HEK293T (cell line): Measurements from ENCODE around the gene CNGB1.
A peak's percentile ranks its signal among the peaks of the same experiment; 100 is the strongest.
"Not testable (repeated sequence)": the region's sequence is repeated elsewhere in the genome, so short reads cannot be mapped to it uniquely, and the experiment has no call there.

Source experiments
- CTCF ChIA-PET: fragments of 350-600 bp; formaldehyde crosslinking; extraction: SDS; loops from one replicate; lab custom pipeline; 2021; ENCODE audit warnings: antibody characterized with exemption, inconsistent platforms; lab: Yijun Ruan, JAX
- POLR2A ChIA-PET: fragments of 350-600 bp; formaldehyde crosslinking; extraction: SDS; loops from one replicate; lab custom pipeline; 2020; ENCODE audit warnings: antibody characterized with exemption, inconsistent platforms; lab: Yijun Ruan, JAX
- DNase-seq: peaks from one replicate; pipeline ENCODE4 v3.0.0; 2012; ENCODE audit warnings: mixed read lengths; ENCODE audit errors: extremely low spot score
- ARNT ChIP-seq: fragments of 450-650 bp; IDR thresholded peaks from 2 replicates; pipeline ENCODE4 v1.6.1; 2017; ENCODE audit warnings: mild to moderate bottlenecking
- BHLHE40 ChIP-seq: fragments of 450-650 bp; IDR thresholded peaks from 2 replicates; pipeline ENCODE4 v1.6.1; 2016; ENCODE audit warnings: mild to moderate bottlenecking, moderate library complexity, borderline replicate concordance
- CTBP1 ChIP-seq: fragments of 450-650 bp; IDR thresholded peaks from 2 replicates; pipeline ENCODE4 v1.6.1; 2016; ENCODE audit warnings: borderline replicate concordance
- ELF4 ChIP-seq: fragments of 450-650 bp; IDR thresholded peaks from 2 replicates; pipeline ENCODE4 v1.6.1; 2017; ENCODE audit warnings: antibody characterized with exemption
- FOXA1 ChIP-seq: fragments of 450-650 bp; IDR thresholded peaks from 2 replicates; pipeline ENCODE4 v1.6.1; 2016; ENCODE audit warnings: mild to moderate bottlenecking
- FOXK2 ChIP-seq: fragments of 450-650 bp; IDR thresholded peaks from 2 replicates; pipeline ENCODE4 v1.6.1; 2016; ENCODE audit warnings: mild to moderate bottlenecking
- FOXM1 ChIP-seq: fragments of 450-650 bp; IDR thresholded peaks from 2 replicates; pipeline ENCODE4 v1.6.1; 2017; ENCODE audit warnings: mild to moderate bottlenecking, borderline replicate concordance
- HDGF ChIP-seq: fragments of 450-650 bp; IDR thresholded peaks from 2 replicates; pipeline ENCODE4 v1.6.1; 2017; ENCODE audit warnings: antibody characterized with exemption, borderline replicate concordance
- L3MBTL2 ChIP-seq: fragments of 450-650 bp; conservative IDR thresholded peaks from 2 replicates; pipeline ENCODE4 v1.6.1; 2016; ENCODE audit warnings: mild to moderate bottlenecking
- LEF1 ChIP-seq: fragments of 450-650 bp; IDR thresholded peaks from 2 replicates; pipeline ENCODE4 v1.6.1; 2017; ENCODE audit warnings: mild to moderate bottlenecking, borderline replicate concordance
- NFRKB ChIP-seq: fragments of 450-650 bp; IDR thresholded peaks from 2 replicates; pipeline ENCODE4 v1.6.1; 2016; ENCODE audit warnings: mild to moderate bottlenecking, moderate library complexity
- PKNOX1 ChIP-seq: fragments of 450-650 bp; IDR thresholded peaks from 2 replicates; pipeline ENCODE4 v1.6.1; 2016
- SP1 ChIP-seq: fragments of 450-650 bp; IDR thresholded peaks from 2 replicates; pipeline ENCODE4 v1.6.1; 2017
- SUZ12 ChIP-seq: fragments of 450-650 bp; IDR thresholded peaks from 2 replicates; pipeline ENCODE4 v1.6.1; 2016; ENCODE audit warnings: mild to moderate bottlenecking
- TARDBP ChIP-seq: fragments of 450-650 bp; IDR thresholded peaks from 2 replicates; pipeline ENCODE4 v1.6.1; 2016
- ZNF384 ChIP-seq: fragments of 450-650 bp; IDR thresholded peaks from 2 replicates; pipeline ENCODE4 v1.6.1; 2016

CNGB1 gene

DNA sequence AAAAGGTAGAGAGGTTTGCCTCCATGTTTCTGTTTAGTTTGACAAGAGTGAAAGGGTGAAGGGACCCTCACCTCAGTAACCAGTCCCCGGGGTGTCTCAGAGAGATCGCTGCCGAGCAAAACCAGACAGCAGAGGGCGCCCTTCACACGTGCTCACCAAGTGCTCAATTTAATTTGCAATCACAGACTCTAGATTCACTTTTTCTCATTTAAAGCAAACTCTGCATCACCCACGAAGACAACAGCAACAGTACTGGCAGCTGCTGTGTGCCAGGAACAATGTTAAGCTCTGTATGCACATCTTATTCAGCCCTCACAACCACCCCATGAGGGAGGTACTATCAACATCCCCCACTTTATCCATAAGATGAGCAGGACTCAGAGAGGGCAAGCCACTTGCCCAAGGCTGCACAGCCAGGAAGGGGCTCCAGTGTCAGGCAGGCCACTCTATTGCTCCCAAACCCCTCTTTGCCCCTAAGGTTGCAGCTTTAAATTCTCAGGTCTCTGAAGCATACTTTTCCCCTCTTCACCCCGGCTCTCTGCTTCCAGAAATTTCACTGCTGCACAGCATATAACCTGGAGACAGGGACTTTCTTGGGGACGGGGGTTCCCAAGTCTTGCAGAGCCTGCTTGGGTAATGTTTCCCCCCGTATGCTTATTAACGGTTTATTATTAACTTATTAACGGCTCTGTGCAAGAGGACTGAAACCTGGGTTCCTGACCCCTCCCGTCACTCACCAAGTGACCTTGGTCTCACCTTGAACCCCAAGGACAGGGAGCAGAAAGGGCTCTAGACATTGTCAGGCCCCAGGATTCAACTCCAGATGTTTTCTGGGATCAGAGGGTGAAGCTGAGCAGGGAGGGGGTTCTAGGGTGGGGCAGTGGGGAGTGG lies 70.9 kb downstream of the CNGB1 start:
- ChIA-PET POLR2A (no interaction called here), CTCF (interaction anchor here (0.7 to 1.0 kb wide), 3 partner anchors 31 to 96 kb away, joined by 3 to 4 read pairs (median 4); no protein-coding TSS in a partner anchor)
- TF ChIP-seq FOXM1 (no peak), FOXK2 (no peak)
- peak; percentile 71 for DNase-seq

DNA sequence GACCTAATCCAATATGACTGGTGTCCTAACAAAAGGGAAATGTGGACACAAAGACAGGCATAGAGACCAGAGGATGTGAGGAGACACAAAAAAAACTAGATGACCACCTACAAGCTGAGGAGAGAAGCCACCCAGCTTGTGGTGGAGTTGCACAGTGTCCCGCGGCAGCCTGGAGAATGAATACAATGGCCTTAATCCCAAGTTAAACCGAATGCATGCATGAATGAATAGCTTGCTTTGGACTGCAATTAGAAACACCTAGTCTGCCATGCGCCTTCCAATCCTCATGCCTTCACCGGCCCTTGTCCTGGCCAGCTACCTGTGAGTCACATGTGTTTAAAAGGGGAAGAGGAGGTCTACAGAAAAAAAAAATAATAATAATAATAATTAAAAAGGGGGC lies 72.0 kb downstream of the CNGB1 start:
- CTCF ChIA-PET, result interaction anchor here (0.7 to 1.2 kb wide), 10 partner anchors 10 to 323 kb away, joined by 3 to 4 read pairs (median 4); partner anchors contain the start of gene USB1
- POLR2A ChIA-PET, result no interaction called here

GRCh38 chr16:57897996-57898395 lies 72.9 kb downstream of the CNGB1 start:
- CTCF ChIA-PET, result interaction anchor here (1.0 to 1.1 kb wide), 3 partner anchors 15 to 322 kb away, joined by 3 to 4 read pairs (median 3); no protein-coding TSS in a partner anchor
- DNase-seq, result no peak
- no peak for TF ChIP-seq L3MBTL2
- no peak for TF ChIP-seq SUZ12
- no peak for TF ChIP-seq FOXM1
- no peak for TF ChIP-seq LEF1
- TF ChIP-seq HDGF, result no peak
- no peak for TF ChIP-seq CTBP1
- no peak for TF ChIP-seq PKNOX1
- TF ChIP-seq NFRKB, result no peak
- no peak for TF ChIP-seq TARDBP
- no peak for TF ChIP-seq BHLHE40
- no peak for TF ChIP-seq SP1
- no peak for TF ChIP-seq FOXK2
- no peak for TF ChIP-seq FOXA1
- TF ChIP-seq ARNT, result no peak
- no peak for TF ChIP-seq ZNF384
- TF ChIP-seq ELF4, result no peak
- POLR2A ChIA-PET, result no interaction called here

More for the DNA sequence above, 72.0 kb downstream of the CNGB1 start:
- TF ChIP-seq SP1, result no peak
- DNase-seq, result no peak

- DNase-seq, result no peak
- TF ChIP-seq SP1 (no peak), HDGF (no peak), LEF1 (no peak), FOXM1 (no peak), FOXA1 (no peak), ELF4 (no peak), TARDBP (no peak), ZNF384 (no peak), CTBP1 (no peak), FOXK2 (no peak), NFRKB (no peak), ARNT (no peak)
- ChIA-PET CTCF (no interaction called here), POLR2A (no interaction called here)
Observed at GRCh38 chr16:57897053-57897784, 73.7 kb downstream of the CNGB1 start.

GRCh38 chr16:57895081-57895547 lies 75.8 kb downstream of the CNGB1 start:
- CTCF ChIA-PET, DNase-seq, POLR2A ChIA-PET: not testable (repeated sequence)

- no peak for DNase-seq
- CTCF ChIA-PET, result no interaction called here
- POLR2A ChIA-PET, result no interaction called here
- TF ChIP-seq PKNOX1 (no peak), TARDBP (no peak), HDGF (no peak)
Observed at GRCh38 chr16:57894390-57895080, 76.4 kb downstream of the CNGB1 start.
